ENCODE data around the gene CAMTA1.

CAMTA1 gene

GRCh38 chr1:7174980-7175906 is 390.0 kb downstream of the CAMTA1 start:
- no peak overlapping the region for H3K4me3 ChIP-seq (ENCODE audit: control insufficient read depth, low read depth, low read length)
- no peak for DNase-seq (ENCODE audit: low read depth)
- no peak for TF ChIP-seq CTCF (conservative IDR thresholded peaks at IDR 0.05; ENCODE audit: control insufficient read depth, insufficient read depth, low read depth, low read length)

- no peak overlapping the region for H3K4me3 ChIP-seq (ENCODE audit: control insufficient read depth, low read depth, low read length)
- no peak for DNase-seq (ENCODE audit: low read depth)
- TF ChIP-seq CTCF (conservative IDR thresholded peaks at IDR 0.05; ENCODE audit: control insufficient read depth, insufficient read depth, low read depth, low read length): no peak
Measured at GRCh38 chr1:7177021-7177420, 391.8 kb downstream of the CAMTA1 start.

- TF ChIP-seq CTCF (conservative IDR thresholded peaks at IDR 0.05; ENCODE audit: control insufficient read depth, insufficient read depth, low read depth, low read length): no peak
- DNase-seq (ENCODE audit: low read depth): no peak
Measured at GRCh38 chr1:7177438-7178146, 392.3 kb downstream of the CAMTA1 start.

GRCh38 chr1:7178336-7178735 is 393.1 kb downstream of the CAMTA1 start:
- no peak for DNase-seq (ENCODE audit: low read depth)
- no peak for TF ChIP-seq CTCF (conservative IDR thresholded peaks at IDR 0.05; ENCODE audit: control insufficient read depth, insufficient read depth, low read depth, low read length)
- no peak overlapping the region for H3K4me3 ChIP-seq (ENCODE audit: control insufficient read depth, low read depth, low read length)

More at GRCh38 chr1:7177438-7178146, 392.3 kb downstream of the CAMTA1 start:
- no peak overlapping the region for H3K4me3 ChIP-seq (ENCODE audit: control insufficient read depth, low read depth, low read length)

GRCh38 chr1:7178741-7179140 is 393.5 kb downstream of the CAMTA1 start:
- no peak overlapping the region for H3K4me3 ChIP-seq (ENCODE audit: control insufficient read depth, low read depth, low read length)
- DNase-seq (ENCODE audit: low read depth): no peak
- no peak for TF ChIP-seq CTCF (conservative IDR thresholded peaks at IDR 0.05; ENCODE audit: control insufficient read depth, insufficient read depth, low read depth, low read length)

DNA sequence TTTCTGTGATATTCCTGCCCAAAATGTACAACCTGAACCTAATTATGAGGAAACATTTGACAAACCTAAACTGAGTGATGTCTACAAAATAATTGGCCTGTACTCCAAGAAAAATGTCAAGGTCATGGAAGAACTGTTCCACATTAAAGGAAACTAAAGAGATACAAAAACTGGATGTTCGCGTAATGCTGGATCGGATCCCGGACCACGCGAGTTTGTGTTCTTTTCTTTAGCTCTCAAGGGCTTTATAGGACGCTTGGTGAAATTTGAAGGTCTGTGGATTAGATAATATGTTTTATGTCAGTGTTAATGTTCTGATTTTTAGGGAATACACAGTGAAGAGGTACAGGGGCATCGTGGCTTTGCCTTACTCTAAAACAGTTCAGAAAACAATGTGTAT is 400.5 kb downstream of the CAMTA1 start:
- no peak for DNase-seq (ENCODE audit: low read depth)
- no peak overlapping the region for H3K4me3 ChIP-seq (ENCODE audit: control insufficient read depth, low read depth, low read length)
- TF ChIP-seq CTCF (conservative IDR thresholded peaks at IDR 0.05; ENCODE audit: control insufficient read depth, insufficient read depth, low read depth, low read length): no peak

All from fibroblast of mammary gland (primary cell).